ENCODE measurements around the gene ACSL5. TPM values are rescaled to one million over a fixed set of nuclear protein-coding genes. Genes with fewer than 3 reads are reported as not detected.
A peak's percentile ranks its signal among the peaks of the same experiment; 100 is the strongest.

ACSL5 gene
- total RNA-seq, 1 donor from 2014 or later: 81.1 TPM

GRCh38 chr10:112365014-112365432, 8.9 kb upstream of the ACSL5 start:
- ATAC-seq (no peak), DNase-seq (no peak)
- Histone ChIP-seq H3K9me3 (no peaks in the 10 kb centered on the region), H3K4me3 (no peak overlapping the region), H3K27ac (no peak overlapping the region), H3K27me3 (ENCODE audit: low read depth) (no peaks in the 10 kb centered on the region), H3K36me3 (no peaks in the 10 kb centered on the region), H3K4me1 (peaks cover 41% of the 10 kb centered on the region)
- intact Hi-C loops (cut with DNase I): no loop called here
- no peak for TF ChIP-seq CTCF (IDR thresholded peaks at IDR 0.05)

GRCh38 chr10:112365451-112365850, 8.5 kb upstream of the ACSL5 start:
- Histone ChIP-seq H3K27ac (no peak overlapping the region), H3K36me3 (no peaks in the 10 kb centered on the region), H3K27me3 (ENCODE audit: low read depth) (no peaks in the 10 kb centered on the region), H3K4me3 (no peak overlapping the region), H3K9me3 (no peaks in the 10 kb centered on the region), H3K4me1 (peaks cover 37% of the 10 kb centered on the region)
- no peak for TF ChIP-seq CTCF (IDR thresholded peaks at IDR 0.05)
- DNase-seq: no peak
- ATAC-seq: no peak
- intact Hi-C loops (cut with DNase I): no loop called here

- intact Hi-C loops (cut with DNase I): no loop called here
- Histone ChIP-seq H3K36me3 (no peaks in the 10 kb centered on the region), H3K27me3 (ENCODE audit: low read depth) (no peaks in the 10 kb centered on the region), H3K4me3 (no peak overlapping the region), H3K4me1 (peaks cover 22% of the 10 kb centered on the region), H3K9me3 (no peaks in the 10 kb centered on the region), H3K27ac (no peak overlapping the region)
- DNase-seq (no peak), ATAC-seq (no peak)
- TF ChIP-seq CTCF (IDR thresholded peaks at IDR 0.05): no peak
These were observed 6.9 kb upstream of the ACSL5 start for GRCh38 chr10:112366992-112367391.

GRCh38 chr10:112367516-112367915, 6.4 kb upstream of the ACSL5 start:
- ATAC-seq: no peak

GRCh38 chr10:112369495-112370423, 4.2 kb upstream of the ACSL5 start:
- Histone ChIP-seq H3K4me3 (no peak overlapping the region), H3K27me3 (ENCODE audit: low read depth) (no peaks in the 10 kb centered on the region), H3K4me1 (peaks cover 8% of the 10 kb centered on the region), H3K27ac (peak overlapping the region; percentile 53), H3K36me3 (no peaks in the 10 kb centered on the region), H3K9me3 (no peaks in the 10 kb centered on the region)
- ATAC-seq (peak; percentile 79 to 84), DNase-seq (peak; percentile 87)
- TF ChIP-seq CTCF (IDR thresholded peaks at IDR 0.05): no peak
- intact Hi-C loops (cut with DNase I): no loop called here

More at GRCh38 chr10:112367516-112367915, 6.4 kb upstream of the ACSL5 start:
- DNase-seq: no peak
- H3K27ac ChIP-seq: no peak overlapping the region
- H3K4me1 ChIP-seq: peaks cover 17% of the 10 kb centered on the region
- no peaks in the 10 kb centered on the region for H3K27me3 ChIP-seq (ENCODE audit: low read depth)
- no peak for TF ChIP-seq CTCF (IDR thresholded peaks at IDR 0.05)
- H3K9me3 ChIP-seq: no peaks in the 10 kb centered on the region
- no peak overlapping the region for H3K4me3 ChIP-seq
- no peaks in the 10 kb centered on the region for H3K36me3 ChIP-seq
- intact Hi-C loops (cut with DNase I): no loop called here
